ENCODE results near the gene ACTL9. TPM values are rescaled to one million over a fixed set of nuclear protein-coding genes. Genes with fewer than 3 reads are reported as not detected.

The ACTL9 gene
- total and polyA plus RNA-seq, 10 of the 15 experiments (the other 5 are each of a cell fraction or from before 2014, with no cell fraction given), result not detected

DNA sequence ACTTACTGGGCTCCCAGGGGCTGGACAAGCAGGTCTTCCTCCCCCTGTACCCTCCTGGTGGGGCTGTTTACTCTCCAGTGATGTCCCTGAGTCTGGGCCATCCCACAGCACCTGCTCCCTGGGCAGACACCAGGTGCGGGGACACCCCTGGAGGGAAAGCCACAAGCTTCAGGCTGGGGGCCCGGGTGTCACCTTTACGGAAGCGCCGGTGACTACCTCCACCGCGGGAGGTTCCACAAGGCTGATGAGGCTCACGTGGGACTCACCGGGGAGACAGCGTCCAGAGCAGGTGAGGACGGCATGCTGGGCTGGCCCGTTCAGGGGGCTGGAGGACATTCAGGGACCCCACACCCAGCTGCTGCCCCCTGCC is 43.3 kb downstream of the ACTL9 start:
- H4K20me1 ChIP-seq (ENCODE audit: control insufficient read depth, insufficient read depth), result no peaks in the 10 kb centered on the region
- CTCF ChIA-PET, result interaction anchor here (1.2 to 3.8 kb wide), 4 partner anchors 13 to 38 kb away, joined by 3 to 49 read pairs (median 9); no protein-coding TSS in a partner anchor
- no peaks in the 10 kb centered on the region for H3K4me1 ChIP-seq (ENCODE audit: control insufficient read depth, insufficient read depth, low read length)
- SMC1A ChIA-PET (ENCODE audit: uncharacterized antibody, unreplicated experiment), result interaction anchor here (1.1 to 3.0 kb wide), 2 partner anchors 9 to 38 kb away, joined by 4 to 15 read pairs; no protein-coding TSS in a partner anchor
- no peak overlapping the region for H3K27ac ChIP-seq (ENCODE audit: control insufficient read depth, insufficient read depth)
- no peaks in the 10 kb centered on the region for H3K79me2 ChIP-seq (ENCODE audit: control insufficient read depth, insufficient read depth, low read length)
- no peak for FAIRE-seq
- in situ Hi-C loops (cut with MboI), result loop anchor here (5.0 kb wide), 1 partner anchor 427 kb away; no protein-coding TSS in a partner anchor
- H2AFZ ChIP-seq (ENCODE audit: control insufficient read depth, low read depth, low read length), result no peak overlapping the region
- DNase-seq (ENCODE audit: low read depth, low spot score), result no peak
- no peak; the same call in 2 of the 3 replicates for ATAC-seq
- no peak overlapping the region for H3K4me3 ChIP-seq
- H3K36me3 ChIP-seq (ENCODE audit: control insufficient read depth in 2 of 2, insufficient read depth in 2 of 2, low read length in 1 of 2), result no peaks in the 10 kb centered on the region
- no TSS peak for BruUV-seq (replicated peaks)
- POLR2A ChIA-PET, result no interaction called here
- H3K27me3 ChIP-seq (replicated peaks in 1 of 2; ENCODE audit: control insufficient read depth in 2 of 2, insufficient read depth in 2 of 2, low read length in 1 of 2), result no peaks in the 10 kb centered on the region
- H3K9me3 ChIP-seq (replicated peaks; ENCODE audit: control insufficient read depth, insufficient read depth, low read length), result no peaks in the 10 kb centered on the region
- no peak overlapping the region for H3K4me2 ChIP-seq (ENCODE audit: control insufficient read depth, insufficient read depth)
- intact Hi-C loops (cut with micrococcal nuclease; ENCODE audit: unreplicated experiment), result loop anchor here (10.0 kb wide), 2 partner anchors 419 to 1139 kb away; no protein-coding TSS in a partner anchor
- WGBS (ENCODE audit: insufficient coverage, insufficient replicate concordance, low lambda C conversion rate, missing lambda C conversion rate), result 2% methylated on average over 12 of the region's 12 CpGs
- RAD21 ChIA-PET (ENCODE audit: unreplicated experiment), result interaction anchor here (3.5 kb wide), 1 partner anchor 39 kb away, joined by 14 read pairs; no protein-coding TSS in a partner anchor
- no peak overlapping the region for H3K9ac ChIP-seq (ENCODE audit: control insufficient read depth, insufficient read depth, low read length)
- TF ChIP-seq CREM (IDR thresholded peaks at IDR 0.05; ENCODE audit: low read depth), result no peak
- TF ChIP-seq ZBTB4 (CRISPR knock-in tag; IDR thresholded peaks at IDR 0.05), result no peak
- TF ChIP-seq REST (IDR thresholded peaks at IDR 0.05; ENCODE audit: low read depth, low read length), result no peak
- no peak for TF ChIP-seq EZH2 (IDR thresholded peaks at IDR 0.05; ENCODE audit: borderline replicate concordance, control insufficient read depth, low read depth, low read length)
- TF ChIP-seq MYB (IDR thresholded peaks at IDR 0.05; ENCODE audit: borderline replicate concordance, low read depth, low read length), result no peak
- no peak for TF ChIP-seq PRDM15 (CRISPR knock-in tag; IDR thresholded peaks at IDR 0.05)
- no peak for TF ChIP-seq ZBED1 (IDR thresholded peaks at IDR 0.05; ENCODE audit: borderline replicate concordance)
- no peak for TF ChIP-seq PML (IDR thresholded peaks at IDR 0.05; ENCODE audit: low read length)
- TF ChIP-seq TAF1 (IDR thresholded peaks at IDR 0.05; ENCODE audit: borderline replicate concordance, low read depth, low read length), result no peak
- TF ChIP-seq E2F4 (IDR thresholded peaks at IDR 0.05; ENCODE audit: low read depth, low read length), result no peak
- TF ChIP-seq CHD1 (IDR thresholded peaks at IDR 0.05; ENCODE audit: low read depth, low read length), result no peak
- no peak for TF ChIP-seq KLF5 (IDR thresholded peaks at IDR 0.05; ENCODE audit: partially characterized antibody)
- TF ChIP-seq RAD21 (IDR thresholded peaks at IDR 0.05; ENCODE audit: insufficient read depth, low read depth, low read length), result no peak

All from GM12878 (cell line).